ENCODE results near the gene CFAP54.
"Not testable (repeated sequence)": the region's sequence is repeated elsewhere in the genome, so short reads cannot be mapped to it uniquely, and the experiment has no call there.

Gene CFAP54, protein sequence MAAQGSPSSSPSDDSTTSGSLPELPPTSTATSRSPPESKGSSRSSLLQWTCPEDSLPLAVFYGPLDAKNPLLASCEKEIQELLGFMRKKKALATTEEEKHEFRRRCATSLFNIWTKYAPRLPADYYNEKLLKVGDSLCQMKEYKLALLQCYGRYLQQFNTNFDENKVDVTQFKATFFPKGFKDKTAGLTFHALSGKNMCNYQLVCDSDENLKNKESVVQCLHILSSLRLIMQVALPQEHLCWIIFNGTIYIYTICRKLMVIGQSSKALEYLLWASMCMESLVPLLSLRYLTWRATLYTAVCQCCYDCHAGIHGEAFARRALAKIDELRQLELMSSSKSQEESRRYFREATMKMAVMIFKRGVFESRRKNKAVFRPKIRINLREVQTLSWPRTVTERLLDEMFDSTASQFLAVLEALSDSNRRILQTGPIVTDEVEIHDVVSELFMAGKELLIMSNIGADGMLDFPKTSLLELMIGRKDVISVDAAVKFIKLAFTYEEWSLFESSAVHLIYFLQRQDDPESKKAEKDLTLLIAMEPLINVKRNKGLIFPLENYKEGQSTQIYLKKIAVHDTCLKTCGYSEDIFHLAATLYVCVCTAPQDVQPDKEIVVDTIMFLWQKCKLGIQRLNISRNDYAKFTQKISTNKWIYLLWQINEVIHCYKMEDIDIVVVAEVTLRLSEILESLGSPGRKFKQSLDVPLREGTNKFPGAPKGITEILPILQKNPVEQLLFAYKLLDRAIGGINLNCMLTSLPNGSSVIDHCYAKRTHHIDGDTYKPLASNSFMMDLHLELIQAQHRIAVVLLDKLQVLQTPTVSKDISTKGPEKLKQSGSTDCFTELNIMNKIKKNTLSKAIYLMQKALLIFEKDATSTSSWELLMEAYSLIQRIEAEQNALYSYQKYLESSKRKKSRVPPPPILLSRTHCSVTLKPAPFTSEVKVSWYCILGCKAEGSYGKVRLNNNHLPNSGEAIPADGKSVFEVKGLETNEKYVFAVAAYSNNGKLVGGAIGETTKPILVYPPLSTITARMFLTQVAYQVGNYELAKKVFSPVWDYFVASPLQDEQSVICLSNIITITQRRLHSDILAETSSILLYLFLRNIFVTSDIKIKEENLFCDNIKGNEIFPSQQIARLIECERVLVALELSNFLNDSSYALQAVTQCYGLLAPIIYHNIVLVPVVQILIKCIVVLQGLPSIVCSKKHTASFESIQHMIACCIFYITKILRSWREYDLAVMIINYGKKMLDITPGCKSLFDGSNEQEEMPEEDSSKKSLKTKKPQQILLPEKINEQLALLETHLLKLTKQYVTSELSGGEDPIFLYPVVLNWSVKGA (N-terminal part only)

DNA sequence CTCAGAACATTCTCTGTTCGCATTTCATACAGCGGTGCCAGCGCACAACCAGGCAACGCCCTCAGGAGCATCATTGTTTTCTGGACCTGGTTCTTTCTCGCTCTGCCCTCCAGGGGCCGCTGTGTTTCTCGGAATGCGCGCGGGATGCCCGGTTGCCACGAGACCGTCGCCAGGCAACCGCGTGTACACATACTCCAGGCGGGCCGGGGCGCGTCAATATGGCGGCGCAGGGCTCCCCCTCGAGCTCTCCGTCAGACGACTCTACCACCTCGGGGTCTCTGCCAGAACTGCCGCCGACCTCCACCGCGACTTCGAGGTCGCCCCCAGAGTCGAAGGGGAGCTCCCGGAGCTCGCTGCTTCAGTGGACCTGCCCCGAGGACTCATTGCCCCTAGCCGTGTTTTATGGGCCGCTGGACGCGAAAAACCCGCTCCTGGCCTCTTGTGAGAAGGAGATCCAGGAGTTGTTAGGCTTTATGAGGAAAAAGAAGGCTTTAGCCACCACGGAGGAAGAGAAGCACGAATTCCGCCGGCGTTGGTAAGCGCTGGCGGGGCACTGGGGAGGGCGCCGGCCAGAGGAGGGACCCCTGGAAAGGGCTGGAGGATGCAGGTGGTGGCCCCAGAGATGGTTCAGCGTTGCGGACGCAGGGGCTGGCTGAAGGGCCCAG lies at the start of gene CFAP54:
TSS of gene CFAP54 (plus strand) at position 186 of the 665 bp plus-strand sequence. CDS start at position 219, 33 bp downstream.
- peak; percentile 87 for DNase-seq (ENCODE audit: low spot score)

DNA sequence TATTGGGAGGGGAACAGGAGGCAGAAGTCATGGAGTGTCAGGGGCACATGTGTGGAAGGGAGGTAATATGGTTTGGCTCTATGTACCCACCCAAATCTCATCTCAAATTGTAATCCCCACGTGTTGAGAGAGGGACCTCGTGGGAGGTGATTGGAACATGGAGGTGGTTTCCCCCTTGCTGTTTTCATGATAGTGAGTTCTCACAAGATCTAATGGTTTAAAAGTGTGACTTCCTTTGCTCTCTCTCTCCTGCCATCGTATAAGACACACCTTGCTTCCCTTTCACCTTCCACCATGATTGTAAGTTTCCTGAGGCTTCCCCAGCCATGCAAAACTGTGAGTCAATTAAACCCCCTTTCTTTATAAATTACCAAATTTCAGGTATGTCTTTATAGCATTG lies 47.6 kb upstream of the CFAP54 start:
- DNase-seq (ENCODE audit: low spot score), result no peak

DNA sequence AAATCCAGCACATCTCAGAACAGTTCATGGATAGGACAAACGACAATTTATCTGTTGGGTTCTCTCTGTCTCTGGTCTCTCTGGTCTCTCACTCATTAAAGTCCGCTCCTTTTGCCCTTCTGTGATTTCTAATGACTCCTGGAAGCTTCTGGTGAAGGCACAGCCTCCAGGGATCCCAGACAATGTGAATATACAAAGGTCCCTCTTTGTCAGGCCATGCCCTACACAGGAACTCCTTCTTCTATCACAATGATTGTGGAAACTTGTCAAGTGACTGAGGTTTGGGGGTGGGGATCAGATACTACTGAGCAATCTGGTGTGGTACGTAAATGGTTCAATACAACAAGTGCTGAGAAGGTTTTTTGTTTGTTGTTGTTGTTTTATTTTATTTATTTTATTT lies 46.5 kb upstream of the CFAP54 start:
- DNase-seq (ENCODE audit: low spot score), result no peak

DNA sequence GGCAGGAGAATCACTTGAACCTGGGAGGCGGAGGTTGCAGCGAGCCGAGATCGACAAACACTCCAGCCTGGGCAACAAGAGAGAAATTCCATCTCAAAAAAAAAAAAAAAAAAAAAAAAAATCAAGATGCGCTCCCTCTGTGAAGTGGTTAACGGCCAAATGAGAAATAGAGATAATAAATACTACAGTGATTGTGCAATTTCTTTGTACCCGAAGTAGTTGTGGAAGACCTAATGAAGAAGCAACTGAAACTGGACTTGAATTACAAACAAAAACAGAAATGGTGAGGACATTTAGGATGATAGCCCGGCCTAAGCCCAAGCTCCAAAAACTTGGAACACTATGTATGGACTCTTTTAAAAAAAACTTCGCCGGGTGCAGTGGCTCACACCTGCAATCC lies 45.0 kb upstream of the CFAP54 start:
- DNase-seq (ENCODE audit: low spot score), result no peak

DNA sequence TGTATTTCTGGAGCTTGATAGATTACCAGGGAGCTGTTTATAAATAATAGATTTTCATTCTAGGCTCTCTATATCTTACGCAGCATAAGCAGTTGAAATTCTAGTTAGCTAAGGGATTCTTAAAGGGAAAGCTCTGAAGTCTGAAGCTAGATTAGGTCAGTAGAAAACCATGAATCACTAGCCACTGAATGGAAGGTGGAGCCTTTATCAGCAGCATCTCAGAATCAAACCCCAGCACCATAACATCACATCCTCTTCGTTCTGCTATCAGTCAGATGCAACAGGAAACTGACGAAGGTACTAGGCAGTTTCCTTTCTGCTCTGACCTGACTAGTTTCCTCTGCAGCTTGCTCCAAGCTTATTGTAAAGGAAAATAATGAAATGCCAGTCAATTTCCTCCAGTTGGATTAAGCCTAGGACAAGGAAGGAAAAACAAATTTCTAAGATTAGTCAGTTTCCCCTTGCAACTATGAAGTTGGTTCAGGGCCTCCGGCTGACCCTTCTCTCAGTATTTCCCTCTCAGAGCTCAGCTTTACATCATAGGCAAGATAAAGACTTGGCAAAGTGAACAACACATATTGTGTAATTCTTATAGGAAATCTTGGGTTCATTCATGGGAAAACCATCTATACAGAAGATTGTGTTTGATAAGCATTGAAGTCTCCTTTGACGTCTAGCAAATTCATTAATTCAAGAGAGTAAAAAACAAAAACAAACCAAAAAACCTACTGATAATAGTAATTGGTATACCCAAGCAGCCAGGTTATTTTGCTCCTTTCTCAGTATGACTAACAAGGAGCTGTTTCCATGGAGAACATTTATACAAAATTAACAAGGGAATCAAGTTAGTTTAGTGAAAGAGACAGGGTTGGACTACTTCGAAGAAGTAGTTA lies 43.4 kb upstream of the CFAP54 start:
- DNase-seq (ENCODE audit: low spot score), result peak; percentile 66

DNA sequence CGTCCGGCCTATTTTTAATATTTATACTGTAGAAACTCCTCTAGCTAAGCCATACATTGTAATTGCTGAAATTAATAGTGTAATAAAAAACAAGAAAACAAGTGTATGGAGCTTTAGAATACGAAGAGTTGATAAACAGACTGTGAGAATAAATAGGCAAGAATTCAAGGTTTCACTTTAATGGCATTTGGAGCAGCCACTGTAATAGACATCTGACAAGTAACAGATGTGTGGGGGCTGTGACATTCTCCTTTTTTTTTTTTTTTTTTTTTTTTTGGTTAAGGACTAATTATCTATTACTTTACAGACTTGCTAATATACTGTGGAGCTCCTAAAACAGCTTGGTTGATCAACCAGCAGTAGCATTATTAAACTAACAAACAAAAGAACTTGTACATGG lies 42.1 kb upstream of the CFAP54 start:
- DNase-seq (ENCODE audit: low spot score), result no peak

DNA sequence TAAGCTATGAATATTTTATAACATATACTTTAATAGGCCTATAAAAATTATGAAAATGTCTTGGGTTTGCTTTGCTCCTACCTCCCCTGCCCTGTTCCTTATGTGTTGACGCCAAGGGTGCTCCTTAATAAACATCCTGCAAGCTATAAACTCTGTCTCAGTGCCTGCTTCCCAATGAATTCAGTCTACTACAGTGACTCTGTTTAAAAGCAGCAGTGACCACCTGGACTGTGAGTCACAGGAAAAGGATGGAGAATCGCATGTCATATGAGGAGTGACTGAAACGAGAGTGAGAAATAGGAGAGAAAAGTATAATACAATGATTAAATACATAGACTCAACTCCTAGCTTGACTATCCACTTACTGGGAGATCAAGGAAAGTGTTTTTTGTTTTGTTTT lies 41.1 kb upstream of the CFAP54 start:
- DNase-seq (ENCODE audit: low spot score), result peak; percentile 26

DNA sequence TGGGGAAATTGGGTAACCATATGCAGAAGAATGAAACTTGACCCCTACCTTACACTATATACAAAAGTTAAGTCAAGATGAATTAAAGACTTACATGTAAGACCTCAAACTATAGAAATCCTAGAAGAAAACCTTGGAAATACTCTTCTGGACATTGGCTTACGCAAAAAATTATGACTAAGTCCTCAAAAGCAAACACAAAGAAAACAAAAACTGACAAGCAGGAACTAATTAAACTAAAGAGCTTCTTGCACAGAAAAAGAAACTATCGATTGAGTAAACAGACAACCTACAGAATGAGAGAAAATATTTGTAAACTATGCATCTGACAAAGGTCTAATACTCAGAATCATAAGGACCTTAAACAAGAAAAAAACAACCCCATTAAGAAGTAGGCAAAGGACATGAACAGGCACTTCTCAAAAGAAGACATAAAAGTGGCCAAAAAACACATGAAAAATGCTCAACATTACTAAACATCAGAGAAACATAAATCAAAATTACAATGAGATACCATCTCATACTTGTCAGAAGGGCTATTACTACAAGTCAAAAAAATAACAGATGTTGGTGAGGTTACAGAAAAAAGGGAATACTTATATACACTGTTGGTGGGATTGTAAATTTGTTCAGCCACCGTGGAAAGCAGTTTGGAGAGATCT lies 37.0 kb upstream of the CFAP54 start:
- DNase-seq (ENCODE audit: low spot score), result no peak

DNA sequence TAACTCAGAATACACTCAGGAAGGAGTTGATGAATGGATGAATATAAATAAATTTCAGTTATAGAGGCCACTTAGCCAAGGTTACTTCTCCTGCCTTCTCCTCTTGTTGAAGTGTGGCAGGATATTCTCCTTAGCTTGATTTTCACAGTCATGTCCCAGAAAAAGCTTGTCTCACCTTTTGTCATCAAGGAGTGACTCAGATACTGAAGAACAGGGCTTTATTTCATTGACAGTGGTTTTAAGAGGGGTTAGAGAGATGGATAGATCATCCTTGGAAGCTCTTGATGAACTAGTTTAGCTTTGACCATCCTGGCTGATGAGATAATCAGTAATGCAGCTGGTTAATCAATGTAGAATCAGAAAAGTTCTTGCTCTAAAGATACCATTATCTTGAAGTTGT lies 35.0 kb upstream of the CFAP54 start:
- no peak for DNase-seq (ENCODE audit: low spot score)

DNA sequence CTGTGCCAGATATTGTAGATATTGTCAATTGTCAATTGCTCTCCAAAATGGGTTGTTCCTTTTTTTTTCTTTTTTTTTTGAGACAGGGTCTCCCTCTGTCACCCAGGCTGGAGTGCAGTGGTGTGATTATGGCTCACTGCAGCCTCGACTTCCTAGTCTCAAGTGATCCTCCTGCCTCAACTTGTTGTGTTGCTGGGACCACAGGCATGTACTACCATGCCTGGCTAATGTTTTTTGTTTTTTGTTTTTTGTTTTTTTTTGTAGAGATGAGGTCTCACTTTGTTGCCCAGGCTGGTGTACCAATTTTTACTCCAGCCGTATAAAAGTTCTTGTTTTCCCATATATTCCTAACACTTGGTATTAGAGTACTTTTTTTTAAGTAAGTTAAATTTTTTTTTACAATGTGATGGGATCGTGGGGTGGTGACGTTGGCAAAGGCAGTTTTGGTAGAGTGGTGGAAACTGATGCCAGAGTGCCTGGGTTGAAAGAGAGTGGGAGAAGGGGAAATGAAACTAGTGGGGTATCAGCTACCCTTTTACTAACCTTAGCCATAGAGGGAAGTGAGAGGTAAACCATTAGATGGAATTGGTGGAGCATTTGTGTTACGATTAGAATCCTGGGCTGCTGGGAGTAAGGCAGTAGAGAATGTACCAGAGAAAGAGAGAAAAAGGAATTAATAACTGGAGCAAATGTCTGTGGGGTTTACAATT lies 33.0 kb upstream of the CFAP54 start:
- no peak for DNase-seq (ENCODE audit: low spot score)

DNA sequence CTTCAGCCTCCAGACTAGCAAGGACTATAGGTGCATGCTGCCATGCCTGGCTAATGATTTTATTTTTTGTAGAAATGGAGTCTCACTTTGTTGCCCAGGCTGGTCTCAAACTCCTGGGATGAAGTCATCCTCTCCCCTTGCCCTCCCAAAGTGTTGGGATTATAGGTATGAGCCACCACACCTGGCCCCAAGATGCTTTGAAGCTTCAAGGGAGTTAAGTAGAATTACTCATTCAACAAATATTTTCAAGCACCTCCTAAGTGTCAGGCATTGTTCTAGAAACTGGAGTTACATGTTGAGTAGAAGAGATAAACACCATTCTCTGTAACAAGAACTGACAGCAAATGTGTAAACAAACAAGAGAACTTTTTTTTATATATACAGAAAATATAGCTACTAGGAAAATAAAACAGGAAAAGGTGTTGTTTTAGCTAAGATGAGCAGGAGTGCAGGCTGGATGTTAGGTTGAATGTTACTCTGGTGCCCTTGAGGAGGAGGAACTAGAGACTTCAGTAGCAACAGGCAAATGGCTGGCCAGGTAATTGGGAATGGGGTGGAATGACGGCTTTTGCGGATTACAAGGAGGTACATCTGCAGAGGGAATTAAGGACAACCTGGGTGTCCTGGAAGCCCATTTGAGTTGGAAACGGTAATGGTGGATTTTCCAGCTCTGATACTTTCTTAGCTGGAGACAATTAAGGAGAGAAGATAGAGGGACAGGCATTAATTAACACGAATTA lies 32.0 kb upstream of the CFAP54 start:
- DNase-seq (ENCODE audit: low spot score), result no peak

DNA sequence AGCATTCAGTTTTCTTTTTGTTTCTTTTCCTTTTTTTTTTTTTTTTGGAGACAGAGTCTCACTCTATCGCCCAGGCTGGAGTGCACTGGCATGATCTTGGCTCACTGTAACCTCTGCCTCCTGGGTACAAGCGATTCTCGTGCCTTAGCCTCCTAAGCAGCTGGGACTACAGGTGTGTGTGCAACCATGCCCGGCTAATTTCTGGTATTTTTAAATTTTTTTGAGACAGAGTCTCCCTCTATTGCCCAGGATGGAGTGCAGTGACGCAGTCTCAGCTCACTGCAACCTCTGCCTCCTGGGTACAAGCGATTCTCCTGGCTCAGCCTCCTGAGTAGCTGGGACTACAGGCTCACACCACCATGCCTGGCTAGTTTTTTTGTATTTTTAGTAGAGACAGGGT lies 30.1 kb upstream of the CFAP54 start:
- DNase-seq (ENCODE audit: low spot score), result not testable (repeated sequence)

DNA sequence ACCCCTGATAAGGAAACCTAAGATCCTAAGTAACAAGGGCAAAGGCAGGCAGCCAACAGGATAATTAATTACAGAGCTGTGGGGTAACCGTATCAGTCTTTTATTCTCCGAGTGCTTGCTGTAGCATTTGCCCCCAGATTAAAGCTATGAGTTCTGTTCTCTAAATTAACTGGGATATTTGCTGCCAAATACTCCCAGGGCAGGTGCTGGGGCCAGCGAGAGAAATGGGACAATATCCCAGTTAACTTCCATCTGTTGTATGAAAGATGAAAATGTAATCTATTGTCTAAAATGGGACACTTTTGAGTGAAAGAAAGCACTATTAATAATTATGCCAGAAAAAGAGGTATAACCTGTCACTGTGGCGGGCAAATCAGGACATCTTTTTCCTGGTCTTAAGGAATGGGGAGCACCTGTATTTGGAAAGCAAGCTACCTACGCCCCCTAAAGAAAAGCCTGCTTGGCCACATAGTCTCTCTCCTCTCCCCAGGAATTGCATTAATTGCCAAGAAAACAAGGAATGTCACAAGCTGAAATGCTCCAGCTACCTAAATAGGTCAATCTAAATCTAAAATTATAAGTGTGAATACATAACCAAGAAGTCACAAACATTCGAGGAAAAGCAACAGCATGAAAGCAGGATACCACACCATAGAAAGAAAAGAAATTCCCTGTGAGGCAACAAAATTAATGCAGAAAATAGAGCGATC lies 26.7 kb upstream of the CFAP54 start:
- DNase-seq (ENCODE audit: low spot score), result no peak

DNA sequence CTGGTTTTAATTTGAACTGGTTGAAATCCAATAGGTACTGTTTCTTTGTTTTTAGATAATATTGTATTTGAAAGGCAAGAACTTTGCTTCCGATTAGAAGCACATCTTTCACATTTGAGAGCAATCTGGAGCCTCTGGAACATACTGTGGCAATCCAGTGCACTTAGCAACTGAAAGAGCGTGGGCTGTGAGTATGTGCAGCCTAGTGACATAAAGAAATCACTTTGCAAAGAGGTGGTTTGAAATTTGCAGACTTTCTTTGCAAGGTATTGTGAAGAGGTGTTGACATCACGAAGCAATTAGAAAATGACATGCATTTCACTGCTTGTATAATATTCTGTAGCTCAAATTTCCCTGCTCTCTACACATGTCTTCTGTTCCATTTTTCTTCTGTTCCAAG lies 23.5 kb upstream of the CFAP54 start:
- no peak for DNase-seq (ENCODE audit: low spot score)

DNA sequence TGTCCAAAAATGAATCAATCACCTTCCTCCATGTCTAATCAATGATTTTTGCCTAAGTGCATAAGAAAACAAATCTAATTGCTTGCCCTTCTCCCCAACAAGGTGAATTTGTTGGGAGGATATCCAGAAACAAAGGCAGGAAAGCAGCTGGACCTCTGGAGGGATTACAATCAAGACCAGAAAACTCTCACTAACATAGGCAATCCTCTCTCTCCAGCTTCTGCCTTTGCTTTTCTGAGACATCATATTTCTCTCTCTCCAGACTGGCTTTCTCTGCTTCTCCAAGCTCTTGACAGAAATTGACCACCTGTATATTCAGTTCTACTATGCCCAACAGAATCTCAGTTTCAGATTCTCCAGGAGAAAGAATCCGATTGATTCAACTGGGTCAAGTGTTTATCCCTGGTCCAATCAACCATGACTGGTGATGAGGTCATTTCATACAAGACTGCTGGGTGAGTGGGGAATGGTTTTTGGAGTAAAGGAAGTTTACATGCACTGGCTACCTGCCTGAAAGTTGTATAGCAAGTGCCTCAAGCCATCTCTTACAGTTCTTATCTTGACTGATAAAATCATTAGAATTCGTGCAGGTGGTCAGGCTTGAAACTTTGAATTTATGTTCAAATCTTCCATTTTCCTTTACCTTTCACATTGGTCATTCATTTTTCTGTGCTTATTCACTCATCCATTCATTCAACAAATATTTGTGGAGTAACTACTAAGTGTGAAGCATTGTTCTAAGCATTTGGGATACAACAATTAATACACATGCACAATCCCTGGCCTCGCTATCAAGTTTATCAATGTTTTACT lies 22.2 kb upstream of the CFAP54 start:
- DNase-seq (ENCODE audit: low spot score), result no peak

DNA sequence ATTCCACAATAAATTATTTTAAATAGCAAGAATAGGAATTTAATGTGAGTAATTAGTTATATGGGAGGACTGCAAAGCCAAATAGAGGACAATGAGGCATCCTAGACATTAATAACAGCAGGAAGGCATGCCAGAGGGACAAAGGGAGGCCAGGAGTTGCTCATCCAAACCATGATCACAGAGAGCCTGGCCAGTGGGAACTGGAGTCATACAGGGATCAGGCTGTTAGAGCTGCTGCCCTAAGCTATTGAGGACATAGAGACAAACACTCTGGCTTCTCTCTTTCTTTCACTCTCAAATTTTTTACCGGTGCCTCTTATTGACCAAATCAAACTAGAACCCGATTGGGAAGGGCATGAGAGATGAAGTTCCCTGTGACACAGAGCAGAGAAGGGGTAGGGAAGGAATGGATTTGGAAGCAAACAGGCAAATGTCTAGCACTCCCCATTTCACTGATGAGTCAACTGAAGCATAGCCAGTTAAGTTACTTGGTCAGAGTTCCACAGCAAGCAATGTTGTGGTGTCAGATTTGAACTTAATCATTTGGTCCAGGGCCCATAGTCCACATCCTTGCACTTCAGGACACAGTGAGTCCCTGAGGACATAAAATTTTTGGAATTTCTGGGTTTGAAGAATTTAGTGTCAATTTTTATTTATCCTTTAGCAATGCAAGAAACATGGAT lies 17.9 kb upstream of the CFAP54 start:
- peak; percentile 66 for DNase-seq (ENCODE audit: low spot score)

DNA sequence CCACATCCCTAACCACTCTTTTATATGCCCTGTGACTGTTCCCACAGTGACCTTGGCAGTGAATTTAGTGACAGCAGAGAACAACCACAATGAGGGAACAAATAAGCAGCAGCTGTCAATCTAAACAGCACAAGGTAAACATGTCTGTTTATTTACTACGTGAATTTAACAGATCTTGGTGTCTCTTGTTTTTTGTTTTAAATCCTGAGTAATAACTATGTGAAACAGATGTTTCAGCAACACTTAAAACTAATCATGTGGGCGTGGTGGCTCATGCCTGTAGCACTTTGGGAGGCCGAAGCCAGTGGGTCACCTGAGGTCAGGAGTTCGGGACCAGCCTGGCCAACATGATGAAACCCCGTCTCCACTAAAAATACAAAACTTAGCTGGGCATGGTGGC lies 17.0 kb upstream of the CFAP54 start:
- no peak for DNase-seq (ENCODE audit: low spot score)
